Lung microvascular endothelial cell (primary cell): ENCODE measurements around the gene DUSP22. TPM values are rescaled to one million over a fixed set of nuclear protein-coding genes. Genes with fewer than 3 reads are reported as not detected.
A peak's percentile ranks its signal among the peaks of the same experiment; 100 is the strongest.

ENCODE experiments used
- DNase-seq, 2 donors: peaks; one replicate each; pipeline versions ENCODE4 v3.0.0 to v3.0.0-alpha.2; 2010; ENCODE audit warnings: low read depth in 2 of 2
- total RNA-seq: library from RNA; depleted of rRNA; stranded (reverse); fragments of >200 nt; gene quantifications from 2 replicates; pipeline ENCODE4 v1.2.1, GENCODE V29; 2014

DUSP22 gene
- total RNA-seq, 1 donor from 2014 or later, result 28.2 TPM

- DNase-seq, result no peak
These were observed 86.7 kb downstream of the DUSP22 start for GRCh38 chr6:378958-379409.

GRCh38 chr6:379410-380181 lies 87.3 kb downstream of the DUSP22 start:
- no peak for DNase-seq

- DNase-seq, result no peak
These were observed 88.2 kb downstream of the DUSP22 start for GRCh38 chr6:380234-381218.

GRCh38 chr6:381742-382461 lies 89.6 kb downstream of the DUSP22 start:
- no peak for DNase-seq

- no peak for DNase-seq
These were observed 90.9 kb downstream of the DUSP22 start for GRCh38 chr6:382883-383810.

- no peak for DNase-seq
These were observed 91.6 kb downstream of the DUSP22 start for GRCh38 chr6:383856-384255.

GRCh38 chr6:384898-385297 lies 92.6 kb downstream of the DUSP22 start:
- DNase-seq, result no peak

GRCh38 chr6:385614-386013 lies 93.3 kb downstream of the DUSP22 start:
- DNase-seq, result no peak

GRCh38 chr6:386688-387266 lies 94.5 kb downstream of the DUSP22 start:
- no peak for DNase-seq

GRCh38 chr6:387293-387741 lies 95.0 kb downstream of the DUSP22 start:
- peak in 1 of 2 donors; percentile 74 for DNase-seq

- no peak for DNase-seq
These were observed 96.1 kb downstream of the DUSP22 start for GRCh38 chr6:388202-388903.

- DNase-seq, result no peak
These were observed 96.9 kb downstream of the DUSP22 start for GRCh38 chr6:389143-389542.

GRCh38 chr6:389622-390021 lies 97.3 kb downstream of the DUSP22 start:
- no peak for DNase-seq

GRCh38 chr6:390914-391558 lies 98.7 kb downstream of the DUSP22 start:
- DNase-seq, result no peak

GRCh38 chr6:391559-392440 lies 99.5 kb downstream of the DUSP22 start, which contains the start of gene IRF4:
Gene IRF4, plus strand, starts transcription at chr6:391752. Its CDS starts 1,401 bp downstream, at chr6:393153.
- no peak for DNase-seq

GRCh38 chr6:392441-393390 lies 100.4 kb downstream of the DUSP22 start:
- no peak for DNase-seq
